Liver (tissue), 9 donors: ENCODE results near the gene FSD1. TPM values are rescaled to one million over a fixed set of nuclear protein-coding genes. Genes with fewer than 3 reads are reported as not detected.

Experiments used
- DNase-seq: peaks from one replicate; pipeline ENCODE4 v3.0.0-alpha.2; 2017; ENCODE audit warnings: low spot score
- H3K27ac ChIP-seq, 2 donors: one replicate each; pipeline ENCODE4 v1.7.0; 2013; ENCODE audit warnings: inconsistent platforms in 2 of 2, low read length in 2 of 2, control low read depth in 1 of 2, low read depth in 1 of 2, mild to moderate bottlenecking in 1 of 2
- H3K27me3 ChIP-seq, 4 donors: one replicate each; pipeline versions ENCODE4 v1.6.1 to v1.7.0; 2013; ENCODE audit warnings: low read length in 3 of 4, inconsistent platforms in 1 of 4, mild to moderate bottlenecking in 1 of 4, moderate library complexity in 1 of 4; ENCODE audit not compliant: control insufficient read depth in 4 of 4, insufficient read depth in 4 of 4
- H3K36me3 ChIP-seq, 4 donors: one replicate each; pipeline versions ENCODE4 v1.6.1 to v1.7.0; 2013; ENCODE audit warnings: low read length in 3 of 4, mild to moderate bottlenecking in 3 of 4, low read depth in 1 of 4, moderate library complexity in 1 of 4; ENCODE audit not compliant: control insufficient read depth in 4 of 4, insufficient read depth in 3 of 4
- H3K4me1 ChIP-seq, 4 donors: one replicate each; pipeline versions ENCODE4 v1.6.1 to v1.7.0; 2013; ENCODE audit warnings: low read length in 3 of 4, mild to moderate bottlenecking in 3 of 4, moderate library complexity in 1 of 4; ENCODE audit not compliant: control insufficient read depth in 4 of 4, insufficient read depth in 4 of 4
- H3K4me3 ChIP-seq, 3 donors: one replicate each; pipeline versions ENCODE4 v1.6.1 to v1.7.0; 2013; ENCODE audit warnings: low read length in 3 of 3, control low read depth in 1 of 3, low read depth in 1 of 3, mild to moderate bottlenecking in 1 of 3
- H3K9ac ChIP-seq, 2 donors: one replicate each; pipeline ENCODE4 v1.7.0; 2013; ENCODE audit warnings: low read length in 2 of 2, mild to moderate bottlenecking in 2 of 2, moderate library complexity in 2 of 2, control low read depth in 1 of 2, low read depth in 1 of 2
- H3K9me3 ChIP-seq, 4 donors: one replicate each; pipeline versions ENCODE4 v1.6.1 to v1.7.0; 2013; ENCODE audit warnings: low read length in 3 of 4; ENCODE audit not compliant: control insufficient read depth in 4 of 4
- ATF3 ChIP-seq: IDR thresholded peaks from 2 replicates; pipeline ENCODE4 v1.6.1; 2016; ENCODE audit warnings: antibody characterized with exemption
- EGR1 ChIP-seq, 2 donors: IDR thresholded peaks; 2 replicates each; pipeline ENCODE4 v1.6.1; 2016 to 2018; ENCODE audit warnings: antibody characterized with exemption in 2 of 2, low read depth in 2 of 2
- FOXA2 ChIP-seq: IDR thresholded peaks from 2 replicates; pipeline ENCODE4 v1.6.1; 2016; ENCODE audit warnings: antibody characterized with exemption
- GABPA ChIP-seq, 2 donors: IDR thresholded peaks in 1 of 2; conservative IDR thresholded peaks in 1 of 2; 2 replicates each; pipeline ENCODE4 v1.6.1; 2016; ENCODE audit warnings: antibody characterized with exemption in 2 of 2, mild to moderate bottlenecking in 1 of 2, moderate library complexity in 1 of 2
- HNF4A ChIP-seq, 2 donors: conservative IDR thresholded peaks; 2 replicates each; pipeline ENCODE4 v1.6.1; 2016; ENCODE audit warnings: antibody characterized with exemption in 2 of 2, mild to moderate bottlenecking in 2 of 2
- HNF4G ChIP-seq: IDR thresholded peaks from 2 replicates; pipeline ENCODE4 v1.6.1; 2016; ENCODE audit warnings: antibody characterized with exemption
- JUND ChIP-seq, 2 donors: IDR thresholded peaks; 2 replicates each; pipeline ENCODE4 v1.6.1; 2016; ENCODE audit warnings: antibody characterized with exemption in 2 of 2
- NR2F2 ChIP-seq: IDR thresholded peaks from 2 replicates; pipeline ENCODE4 v1.6.1; 2016; ENCODE audit warnings: antibody characterized with exemption
- RAD21 ChIP-seq, 2 donors: IDR thresholded peaks; 2 replicates each; pipeline ENCODE4 v1.6.1; 2016; ENCODE audit warnings: antibody characterized with exemption in 2 of 2, mild to moderate bottlenecking in 2 of 2
- RXRA ChIP-seq, 2 donors: IDR thresholded peaks; 2 replicates each; pipeline ENCODE4 v1.6.1; 2017 to 2018; ENCODE audit warnings: antibody characterized with exemption in 2 of 2, mild to moderate bottlenecking in 1 of 2
- SP1 ChIP-seq: IDR thresholded peaks from 2 replicates; pipeline ENCODE4 v1.6.1; 2018; ENCODE audit warnings: antibody characterized with exemption, mild to moderate bottlenecking
- TAF1 ChIP-seq: conservative IDR thresholded peaks from 2 replicates; pipeline ENCODE4 v1.6.1; 2016; ENCODE audit warnings: antibody characterized with exemption, mild to moderate bottlenecking
- YY1 ChIP-seq: IDR thresholded peaks from 2 replicates; pipeline ENCODE4 v1.6.1; 2016; ENCODE audit warnings: antibody characterized with exemption, mild to moderate bottlenecking
- ZBTB33 ChIP-seq: IDR thresholded peaks from 2 replicates; pipeline ENCODE4 v1.6.1; 2016; ENCODE audit warnings: antibody characterized with exemption
- WGBS: extraction: QIAGEN DNeasy Blood & Tissue Kit; methylation state at CpG from one replicate; pipeline ENCODE4 v1.1.7; 2013; 5-methylcytosine and 5-hydroxymethylcytosine counted together
- polyA plus RNA-seq, 2 donors: library from polyadenylated mRNA; stranded (reverse) in 1 of 2; unstranded in 1 of 2; fragments of 200-250 nt in 1 of 2; fragments of >200 nt in 1 of 2; fragmentation: Nextera tagmentation in 1 of 2; extraction: Ambion mirVana in 1 of 2; gene quantifications; one replicate each; pipeline versions ENCODE4 v1.2.1 to v1.2.3, GENCODE V29; 2013 to 2015
- total RNA-seq, 2 donors: library from RNA; depleted of rRNA; stranded (reverse); fragments of >200 nt; gene quantifications; one replicate each; pipeline ENCODE4 v1.2.3, GENCODE V29; 2014
- TF ChIP-seq, protein P1 (sequence below): IDR thresholded peaks from 2 replicates; pipeline ENCODE4 v1.6.1; 2016; ENCODE audit warnings: antibody characterized with exemption
- TF ChIP-seq, protein P2 (sequence below): fragments of 150-350 bp; IDR thresholded peaks from 2 replicates; pipeline ENCODE4 v1.5.1; 2017; ENCODE audit warnings: improper control_type of control experiment, low read depth, low read length; ENCODE audit not compliant: missing input control
- TF ChIP-seq, protein P3 (sequence below): IDR thresholded peaks from 2 replicates; pipeline ENCODE4 v1.6.1; 2016; ENCODE audit warnings: antibody characterized with exemption, mild to moderate bottlenecking
- donor health status: healthy.
- donor health status: healthy.
- donor health status: healthy.
- donor health status: healthy.
- donor health status: healthy.

Gene FSD1
- total and polyA plus RNA-seq, 4 donors = 0.05 to 0.92 (median 0.19) TPM; not detected in 1

- TF ChIP-seq, protein P1, sequence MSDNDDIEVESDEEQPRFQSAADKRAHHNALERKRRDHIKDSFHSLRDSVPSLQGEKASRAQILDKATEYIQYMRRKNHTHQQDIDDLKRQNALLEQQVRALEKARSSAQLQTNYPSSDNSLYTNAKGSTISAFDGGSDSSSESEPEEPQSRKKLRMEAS = no peak
- TF ChIP-seq YY1 = no peak
Observed at GRCh38 chr19:4302243-4302640, 2.2 kb upstream of the FSD1 start, which contains the start of gene TMIGD2 (continued).

DNA sequence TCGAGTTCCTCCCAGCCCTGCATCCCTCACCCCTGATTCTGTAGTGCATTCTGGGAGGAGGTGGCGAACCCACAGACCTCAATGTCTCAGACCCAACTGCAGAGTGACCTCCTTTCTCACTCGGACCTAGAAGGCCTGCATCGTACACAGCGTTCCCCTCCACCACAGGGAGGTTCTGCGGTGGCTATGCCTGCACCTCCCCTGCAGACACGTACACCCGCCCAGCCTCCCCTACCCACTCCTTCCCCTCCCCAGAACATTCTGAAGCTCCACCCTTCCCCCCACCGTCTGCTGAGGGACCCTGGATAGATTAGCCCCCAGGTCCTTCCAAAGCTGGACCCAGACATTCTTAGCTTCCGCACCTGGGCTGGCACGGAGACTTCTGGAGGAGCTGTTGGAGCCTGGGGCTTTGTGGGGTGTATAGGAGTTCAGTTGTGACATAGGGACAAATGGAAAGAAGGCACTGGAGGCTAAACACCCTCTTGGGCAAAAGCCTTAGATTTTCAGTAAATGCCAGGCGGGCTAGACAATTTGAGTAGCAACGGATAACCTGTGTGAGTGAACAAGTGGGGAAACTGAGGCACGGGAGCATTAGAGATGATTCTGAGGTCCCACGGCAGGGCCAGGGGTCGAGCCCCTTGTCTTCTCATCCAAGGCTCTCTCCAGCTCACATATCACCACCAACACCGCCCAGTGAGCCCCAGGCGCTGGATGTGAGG is 420 bp upstream of the FSD1 start:
- H3K4me1 ChIP-seq = no peaks in the 10 kb centered on the region
- no peaks in the 10 kb centered on the region for H3K27me3 ChIP-seq
- DNase-seq = no peak
- no peaks in the 10 kb centered on the region for H3K36me3 ChIP-seq
- H3K9ac ChIP-seq = no peak overlapping the region
- TF ChIP-seq RAD21 (IDR thresholded peaks at IDR 0.05) (no peak), NR2F2 (no peak), TAF1 (no peak), EGR1 (IDR thresholded peaks at IDR 0.05; ENCODE audit: low read depth in 2 of 2) (no peak), HNF4G (no peak), GABPA (IDR thresholded peaks at IDR 0.05 in 1 of 2, conservative IDR thresholded peaks at IDR 0.05 in 1 of 2) (no peak), ATF3 (no peak), RXRA (IDR thresholded peaks at IDR 0.05) (no peak), FOXA2 (no peak), ZBTB33 (no peak), HNF4A (conservative IDR thresholded peaks at IDR 0.05) (no peak), JUND (IDR thresholded peaks at IDR 0.05) (no peak), SP1 (no peak), YY1 (no peak)
- TF ChIP-seq, protein P2, sequence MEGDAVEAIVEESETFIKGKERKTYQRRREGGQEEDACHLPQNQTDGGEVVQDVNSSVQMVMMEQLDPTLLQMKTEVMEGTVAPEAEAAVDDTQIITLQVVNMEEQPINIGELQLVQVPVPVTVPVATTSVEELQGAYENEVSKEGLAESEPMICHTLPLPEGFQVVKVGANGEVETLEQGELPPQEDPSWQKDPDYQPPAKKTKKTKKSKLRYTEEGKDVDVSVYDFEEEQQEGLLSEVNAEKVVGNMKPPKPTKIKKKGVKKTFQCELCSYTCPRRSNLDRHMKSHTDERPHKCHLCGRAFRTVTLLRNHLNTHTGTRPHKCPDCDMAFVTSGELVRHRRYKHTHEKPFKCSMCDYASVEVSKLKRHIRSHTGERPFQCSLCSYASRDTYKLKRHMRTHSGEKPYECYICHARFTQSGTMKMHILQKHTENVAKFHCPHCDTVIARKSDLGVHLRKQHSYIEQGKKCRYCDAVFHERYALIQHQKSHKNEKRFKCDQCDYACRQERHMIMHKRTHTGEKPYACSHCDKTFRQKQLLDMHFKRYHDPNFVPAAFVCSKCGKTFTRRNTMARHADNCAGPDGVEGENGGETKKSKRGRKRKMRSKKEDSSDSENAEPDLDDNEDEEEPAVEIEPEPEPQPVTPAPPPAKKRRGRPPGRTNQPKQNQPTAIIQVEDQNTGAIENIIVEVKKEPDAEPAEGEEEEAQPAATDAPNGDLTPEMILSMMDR = no peak
- TF ChIP-seq, protein P1 = no peak
- TF ChIP-seq, protein P3, sequence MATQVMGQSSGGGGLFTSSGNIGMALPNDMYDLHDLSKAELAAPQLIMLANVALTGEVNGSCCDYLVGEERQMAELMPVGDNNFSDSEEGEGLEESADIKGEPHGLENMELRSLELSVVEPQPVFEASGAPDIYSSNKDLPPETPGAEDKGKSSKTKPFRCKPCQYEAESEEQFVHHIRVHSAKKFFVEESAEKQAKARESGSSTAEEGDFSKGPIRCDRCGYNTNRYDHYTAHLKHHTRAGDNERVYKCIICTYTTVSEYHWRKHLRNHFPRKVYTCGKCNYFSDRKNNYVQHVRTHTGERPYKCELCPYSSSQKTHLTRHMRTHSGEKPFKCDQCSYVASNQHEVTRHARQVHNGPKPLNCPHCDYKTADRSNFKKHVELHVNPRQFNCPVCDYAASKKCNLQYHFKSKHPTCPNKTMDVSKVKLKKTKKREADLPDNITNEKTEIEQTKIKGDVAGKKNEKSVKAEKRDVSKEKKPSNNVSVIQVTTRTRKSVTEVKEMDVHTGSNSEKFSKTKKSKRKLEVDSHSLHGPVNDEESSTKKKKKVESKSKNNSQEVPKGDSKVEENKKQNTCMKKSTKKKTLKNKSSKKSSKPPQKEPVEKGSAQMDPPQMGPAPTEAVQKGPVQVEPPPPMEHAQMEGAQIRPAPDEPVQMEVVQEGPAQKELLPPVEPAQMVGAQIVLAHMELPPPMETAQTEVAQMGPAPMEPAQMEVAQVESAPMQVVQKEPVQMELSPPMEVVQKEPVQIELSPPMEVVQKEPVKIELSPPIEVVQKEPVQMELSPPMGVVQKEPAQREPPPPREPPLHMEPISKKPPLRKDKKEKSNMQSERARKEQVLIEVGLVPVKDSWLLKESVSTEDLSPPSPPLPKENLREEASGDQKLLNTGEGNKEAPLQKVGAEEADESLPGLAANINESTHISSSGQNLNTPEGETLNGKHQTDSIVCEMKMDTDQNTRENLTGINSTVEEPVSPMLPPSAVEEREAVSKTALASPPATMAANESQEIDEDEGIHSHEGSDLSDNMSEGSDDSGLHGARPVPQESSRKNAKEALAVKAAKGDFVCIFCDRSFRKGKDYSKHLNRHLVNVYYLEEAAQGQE = no peak
- 53% methylated on average over 18 of the region's 18 CpGs for WGBS
- no peak overlapping the region for H3K27ac ChIP-seq
- no peaks in the 10 kb centered on the region for H3K9me3 ChIP-seq
- no peak overlapping the region for H3K4me3 ChIP-seq
